MCF 10A (cell line): Measurements from ENCODE around the gene HPGD. TPM values are rescaled to one million over a fixed set of nuclear protein-coding genes. Genes with fewer than 3 reads are reported as not detected.
"Not testable (repeated sequence)": the region's sequence is repeated elsewhere in the genome, so short reads cannot be mapped to it uniquely, and the experiment has no call there.

Source experiments
- BruUV-seq: library from RNA; stranded (reverse); fragments of 400-500 nt; replicated peaks from 2 replicates; lab custom pipeline; 2021; lab: Mats Ljungman, UMichigan
- CTCF ChIA-PET: fragments of 300-600 bp; sonication (Branson Sonifier 250); formaldehyde crosslinking; extraction: SDS; loops from one replicate; lab custom pipeline; 2021; ENCODE audit warnings: antibody characterized with exemption, inconsistent platforms; lab: Yijun Ruan, JAX
- POLR2A ChIA-PET: fragments of 300-600, 350-650 bp; sonication (Branson Sonifier 250); formaldehyde crosslinking; extraction: SDS; loops from one replicate; lab custom pipeline; 2020; ENCODE audit warnings: antibody characterized with exemption, inconsistent platforms; lab: Yijun Ruan, JAX
- DNase-seq: peaks from one replicate; pipeline ENCODE4 v3.0.0-alpha.2; 2018; ENCODE audit not compliant: unreplicated experiment
- H3K27ac Mint-ChIP-seq: one replicate; pipeline ENCODE4 v1.8.0; 2022; ENCODE audit warnings: mild to moderate bottlenecking, low read depth, mixed read lengths; ENCODE audit not compliant: unreplicated experiment
- H3K27me3 Mint-ChIP-seq: one replicate; pipeline ENCODE4 v1.8.0; 2022; ENCODE audit warnings: mixed read lengths; ENCODE audit not compliant: insufficient read depth, unreplicated experiment
- H3K36me3 Mint-ChIP-seq: one replicate; pipeline ENCODE4 v1.8.0; 2022; ENCODE audit warnings: mild to moderate bottlenecking, moderate library complexity, mixed read lengths; ENCODE audit not compliant: insufficient read depth, unreplicated experiment
- H3K4me1 Mint-ChIP-seq: one replicate; pipeline ENCODE4 v1.8.0; 2022; ENCODE audit warnings: mixed read lengths; ENCODE audit not compliant: insufficient read depth, unreplicated experiment
- H3K4me3 Mint-ChIP-seq: one replicate; pipeline ENCODE4 v1.8.0; 2022; ENCODE audit warnings: mild to moderate bottlenecking, moderate library complexity, mixed read lengths; ENCODE audit not compliant: unreplicated experiment
- H3K9me3 Mint-ChIP-seq: one replicate; pipeline ENCODE4 v1.8.0; 2022; ENCODE audit warnings: mixed read lengths; ENCODE audit not compliant: unreplicated experiment
- intact Hi-C: fragments of 100-400 bp; cut with micrococcal nuclease; formaldehyde crosslinking; loops from 2 replicates; pipeline ENCODE4 v1.14.1; 2022
- total RNA-seq: library from RNA; stranded (reverse); gene quantifications from 2 replicates; pipeline ENCODE4 v1.2.3, GENCODE V29; 2022
- TF ChIP-seq, protein P1 (sequence below): fragments of 200-600 bp; IDR thresholded peaks from one replicate; pipeline ENCODE4 v1.8.0; 2022; ENCODE audit warnings: antibody characterized with exemption, mild to moderate bottlenecking; ENCODE audit not compliant: unreplicated experiment

HPGD gene
- total RNA-seq, 1 experiment from 2014 or later, result 0.77 TPM

DNA sequence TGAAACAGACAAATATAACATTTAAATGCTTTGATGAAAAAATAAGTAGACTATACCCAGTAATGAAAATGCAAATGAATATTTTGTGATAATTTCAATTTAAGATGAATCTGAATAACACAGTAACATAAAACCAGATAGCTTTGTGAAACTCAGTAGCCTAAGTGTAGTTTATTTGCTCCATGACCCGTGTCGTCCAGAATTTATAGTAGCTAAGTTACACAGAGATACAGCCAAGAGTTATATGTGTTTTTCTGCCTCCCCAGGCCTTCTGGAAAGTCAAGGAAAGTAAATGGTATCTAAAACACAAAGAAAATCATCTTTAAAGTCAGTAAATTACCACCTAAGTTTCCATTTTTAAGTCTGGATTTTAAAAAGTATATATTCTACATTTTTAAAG, 26.7 kb downstream of the HPGD start:
- Mint-ChIP-seq H3K27me3 (no peaks in the 10 kb centered on the region), H3K9me3 (no peaks in the 10 kb centered on the region), H3K4me1 (peaks cover 3% of the 10 kb centered on the region), H3K36me3 (no peaks in the 10 kb centered on the region), H3K27ac (no peak overlapping the region), H3K4me3 (no peak overlapping the region)
- no TSS peak for BruUV-seq
- TF ChIP-seq, protein P1, sequence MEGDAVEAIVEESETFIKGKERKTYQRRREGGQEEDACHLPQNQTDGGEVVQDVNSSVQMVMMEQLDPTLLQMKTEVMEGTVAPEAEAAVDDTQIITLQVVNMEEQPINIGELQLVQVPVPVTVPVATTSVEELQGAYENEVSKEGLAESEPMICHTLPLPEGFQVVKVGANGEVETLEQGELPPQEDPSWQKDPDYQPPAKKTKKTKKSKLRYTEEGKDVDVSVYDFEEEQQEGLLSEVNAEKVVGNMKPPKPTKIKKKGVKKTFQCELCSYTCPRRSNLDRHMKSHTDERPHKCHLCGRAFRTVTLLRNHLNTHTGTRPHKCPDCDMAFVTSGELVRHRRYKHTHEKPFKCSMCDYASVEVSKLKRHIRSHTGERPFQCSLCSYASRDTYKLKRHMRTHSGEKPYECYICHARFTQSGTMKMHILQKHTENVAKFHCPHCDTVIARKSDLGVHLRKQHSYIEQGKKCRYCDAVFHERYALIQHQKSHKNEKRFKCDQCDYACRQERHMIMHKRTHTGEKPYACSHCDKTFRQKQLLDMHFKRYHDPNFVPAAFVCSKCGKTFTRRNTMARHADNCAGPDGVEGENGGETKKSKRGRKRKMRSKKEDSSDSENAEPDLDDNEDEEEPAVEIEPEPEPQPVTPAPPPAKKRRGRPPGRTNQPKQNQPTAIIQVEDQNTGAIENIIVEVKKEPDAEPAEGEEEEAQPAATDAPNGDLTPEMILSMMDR, result no peak
- POLR2A ChIA-PET, result interaction anchor here (1.2 kb wide), 1 partner anchor 12 kb away, joined by 4 read pairs; no protein-coding TSS in a partner anchor
- CTCF ChIA-PET, result no interaction called here
- intact Hi-C loops, result no loop called here
- DNase-seq, result no peak

DNA sequence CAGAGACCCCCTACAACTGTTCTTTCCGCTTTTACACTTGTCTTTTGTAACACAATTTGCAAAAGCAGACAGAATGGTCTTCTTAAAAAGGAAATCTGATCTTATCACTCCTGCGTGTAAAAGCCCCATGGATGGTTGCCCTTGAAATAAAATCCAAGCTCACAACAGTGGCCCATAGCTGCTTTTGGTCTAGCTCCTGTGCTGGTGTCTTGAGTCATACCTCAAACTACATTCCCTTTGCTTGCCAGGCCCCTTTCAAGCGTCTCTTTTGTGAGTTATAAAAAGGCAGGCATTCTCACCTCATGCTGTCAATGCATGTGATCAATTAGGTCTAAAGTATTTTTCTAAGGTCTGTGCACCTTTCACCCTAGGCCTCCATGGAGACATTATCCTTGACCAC, 27.6 kb downstream of the HPGD start:
- DNase-seq, result no peak
- POLR2A ChIA-PET, result interaction anchor here (0.7 kb wide), 1 partner anchor 20 kb away, joined by 3 read pairs; no protein-coding TSS in a partner anchor
- CTCF ChIA-PET, result interaction anchor here (0.9 kb wide), 1 partner anchor 41 kb away, joined by 3 read pairs; no protein-coding TSS in a partner anchor
- intact Hi-C loops, result no loop called here
- H3K4me1 Mint-ChIP-seq, result peaks cover 7% of the 10 kb centered on the region
- H3K27me3 Mint-ChIP-seq, result no peaks in the 10 kb centered on the region
- H3K36me3 Mint-ChIP-seq, result no peaks in the 10 kb centered on the region
- no peak overlapping the region for H3K27ac Mint-ChIP-seq
- H3K4me3 Mint-ChIP-seq, result no peak overlapping the region
- BruUV-seq, result no TSS peak
- H3K9me3 Mint-ChIP-seq, result no peaks in the 10 kb centered on the region
- TF ChIP-seq, protein P1, result no peak

DNA sequence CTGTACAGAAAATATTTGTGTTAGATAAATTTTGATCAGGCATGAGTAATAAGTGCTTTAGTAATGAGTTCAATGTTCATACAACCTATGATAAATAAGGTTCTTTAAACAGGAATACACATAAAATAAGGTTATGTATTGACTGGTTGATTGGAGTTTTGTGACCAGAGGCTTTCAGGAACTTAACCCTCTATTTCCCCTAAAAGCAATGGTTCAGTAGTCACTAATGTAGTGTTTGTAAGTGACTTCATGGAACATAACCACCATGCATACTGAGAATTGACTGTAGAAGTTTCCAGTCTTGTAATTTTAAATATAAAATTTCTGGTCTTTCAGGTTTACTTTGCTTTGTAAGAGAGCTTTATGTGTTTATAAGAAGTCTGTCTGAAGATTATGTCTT, 28.1 kb downstream of the HPGD start:
- CTCF ChIA-PET, result interaction anchor here (0.9 kb wide), 1 partner anchor 41 kb away, joined by 3 read pairs; no protein-coding TSS in a partner anchor
- Mint-ChIP-seq H3K9me3 (no peaks in the 10 kb centered on the region), H3K27me3 (no peaks in the 10 kb centered on the region), H3K27ac (no peak overlapping the region), H3K36me3 (no peaks in the 10 kb centered on the region), H3K4me1 (peaks cover 7% of the 10 kb centered on the region), H3K4me3 (no peak overlapping the region)
- POLR2A ChIA-PET, result interaction anchor here (0.7 kb wide), 1 partner anchor 20 kb away, joined by 3 read pairs; no protein-coding TSS in a partner anchor
- TF ChIP-seq, protein P1, result no peak
- no peak for DNase-seq
- intact Hi-C loops, result no loop called here
- BruUV-seq, result no TSS peak

DNA sequence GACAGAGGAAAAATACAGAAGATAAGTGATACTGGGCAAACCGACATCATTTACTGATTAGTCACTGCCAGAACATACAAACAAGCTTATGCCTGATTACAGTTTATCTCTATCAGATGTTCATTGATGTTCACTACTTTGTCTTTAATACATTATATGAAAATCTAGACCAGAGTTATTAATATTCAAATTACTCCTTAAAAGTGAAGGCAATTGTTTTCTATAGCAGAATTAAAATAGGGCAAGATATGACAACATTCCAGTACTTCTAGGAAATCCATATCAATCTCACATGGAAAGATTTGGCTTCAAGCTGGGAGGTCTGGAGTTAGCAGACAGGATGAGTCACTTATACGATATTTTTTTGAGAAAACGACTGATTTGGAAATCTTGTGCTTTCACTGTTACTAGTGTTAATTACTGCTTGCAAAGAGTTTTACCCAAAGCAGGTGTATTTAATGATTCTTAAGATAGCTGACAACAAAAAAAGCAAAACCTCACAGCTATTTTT, 31.8 kb downstream of the HPGD start:
- peaks cover 7% of the 10 kb centered on the region for H3K4me1 Mint-ChIP-seq
- BruUV-seq, result no TSS peak

DNA sequence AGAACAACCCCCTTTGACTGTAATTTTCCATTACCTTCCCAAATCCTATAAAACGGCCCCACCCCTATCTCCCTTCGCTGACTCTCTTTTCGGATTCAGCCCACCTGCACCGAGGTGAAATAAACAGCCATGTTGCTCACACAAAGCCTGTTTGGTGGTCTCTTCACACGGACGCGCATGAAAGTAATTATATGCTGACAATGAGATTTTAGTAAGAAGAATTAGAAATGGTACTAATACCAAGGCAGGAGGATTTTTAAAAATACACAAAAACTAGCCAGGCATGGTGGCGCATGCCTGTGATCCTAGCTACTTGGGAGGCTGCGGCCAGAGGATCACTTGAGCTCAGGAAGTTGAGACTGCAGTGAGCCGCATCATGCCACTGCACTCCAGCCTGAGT, 33.9 kb downstream of the HPGD start:
- H3K9me3 Mint-ChIP-seq, BruUV-seq, H3K4me3 Mint-ChIP-seq, DNase-seq, H3K4me1 Mint-ChIP-seq, intact Hi-C loops, H3K36me3 Mint-ChIP-seq, H3K27ac Mint-ChIP-seq, CTCF ChIA-PET, H3K27me3 Mint-ChIP-seq: not testable (repeated sequence)
- POLR2A ChIA-PET, result interaction anchor here (0.6 kb wide), 2 partner anchors 13 to 411 kb away, joined by 3 to 4 read pairs; no protein-coding TSS in a partner anchor

More for the DNA sequence above, 31.8 kb downstream of the HPGD start:
- CTCF ChIA-PET, result interaction anchor here (0.6 kb wide), 1 partner anchor 11 kb away, joined by 3 read pairs; no protein-coding TSS in a partner anchor
- DNase-seq, result peak; percentile 36
- H3K36me3 Mint-ChIP-seq, result no peaks in the 10 kb centered on the region
- no peaks in the 10 kb centered on the region for H3K27me3 Mint-ChIP-seq
- no peaks in the 10 kb centered on the region for H3K9me3 Mint-ChIP-seq
- H3K27ac Mint-ChIP-seq, result no peak overlapping the region
- intact Hi-C loops, result no loop called here
- no peak overlapping the region for H3K4me3 Mint-ChIP-seq
- TF ChIP-seq, protein P1, result no peak
- POLR2A ChIA-PET, result interaction anchor here (0.5 to 1.3 kb wide), 3 partner anchors 31 to 315 kb away, joined by 3 to 4 read pairs (median 3); no protein-coding TSS in a partner anchor
